Lower leg skin (tissue), 4 donors: ENCODE measurements around the gene FTO. TPM values are rescaled to one million over a fixed set of nuclear protein-coding genes. Genes with fewer than 3 reads are reported as not detected.
"Not testable (repeated sequence)": the region's sequence is repeated elsewhere in the genome, so short reads cannot be mapped to it uniquely, and the experiment has no call there.

Source experiments
- DNase-seq, 2 donors: peaks; one replicate each; pipeline ENCODE4 v3.0.0-alpha.2; 2019; ENCODE audit warnings: low spot score in 2 of 2
- H3K4me3 ChIP-seq: fragments of 200-600 bp; sonication (generic); 2 replicates; pipeline ENCODE4 v1.5.1; 2017; ENCODE audit warnings: mild to moderate bottlenecking, low read depth; ENCODE audit not compliant: poor library complexity, severe bottlenecking
- CTCF ChIP-seq, 3 donors: fragments of 450-650 bp; IDR thresholded peaks; one replicate each; pipeline ENCODE4 v1.5.1; 2016; ENCODE audit warnings: antibody characterized with exemption in 3 of 3, mild to moderate bottlenecking in 3 of 3, moderate library complexity in 2 of 3
- POLR2A ChIP-seq, 2 donors: fragments of 450-650 bp; IDR thresholded peaks; one replicate each; pipeline ENCODE4 v1.6.1; 2016 to 2017; ENCODE audit warnings: antibody characterized with exemption in 2 of 2, mild to moderate bottlenecking in 1 of 2, moderate library complexity in 1 of 2
- WGBS, 2 donors: methylation state at CpG; one replicate each; pipeline ENCODE4 v1.1.5; 2018; 5-methylcytosine and 5-hydroxymethylcytosine counted together
- intact Hi-C: fragments of 100-400 bp; cut with DNase I; formaldehyde crosslinking; loops from one replicate; pipeline ENCODE4 v1.15.0; 2023; ENCODE audit warnings: low total_unique reads
- total RNA-seq, 4 donors: library from RNA; depleted of rRNA; stranded (reverse); fragments of >200 nt; gene quantifications; one replicate each; pipeline ENCODE4 v1.1.0, GENCODE V29; 2016

FTO gene
- total RNA-seq, 4 donors from 2014 or later = 61.2 to 88.2 (median 64.1) TPM

GRCh38 chr16:53882310-53882709 lies 178.4 kb downstream of the FTO start:
- DNase-seq = no peak
- WGBS, 2 donors = 95 to 96% methylated on average over 1 of the region's 1 CpG
- no peak for TF ChIP-seq POLR2A (IDR thresholded peaks at IDR 0.05)
- no peak for TF ChIP-seq CTCF (IDR thresholded peaks at IDR 0.05)
- intact Hi-C loops = no loop called here
- no peak overlapping the region for H3K4me3 ChIP-seq

GRCh38 chr16:53884748-53885147 lies 180.8 kb downstream of the FTO start:
- 96 to 98% methylated on average over 4 of the region's 4 CpGs for WGBS, 2 donors
- TF ChIP-seq CTCF (IDR thresholded peaks at IDR 0.05) (no peak), POLR2A (IDR thresholded peaks at IDR 0.05) (no peak)
- no peak for DNase-seq
- no peak overlapping the region for H3K4me3 ChIP-seq
- intact Hi-C loops = no loop called here

- intact Hi-C loops = no loop called here
These were observed 182.8 kb downstream of the FTO start for GRCh38 chr16:53886482-53887378.

GRCh38 chr16:53888222-53888621 lies 184.3 kb downstream of the FTO start:
- intact Hi-C loops = no loop called here
- DNase-seq = no peak
- no peak for TF ChIP-seq CTCF (IDR thresholded peaks at IDR 0.05)
- no peak for TF ChIP-seq POLR2A (IDR thresholded peaks at IDR 0.05)
- 63 to 67% methylated on average over 3 of the region's 3 CpGs for WGBS, 2 donors
- H3K4me3 ChIP-seq = no peak overlapping the region

More at GRCh38 chr16:53886482-53887378, 182.8 kb downstream of the FTO start:
- H3K4me3 ChIP-seq = no peak overlapping the region
- no peak for DNase-seq
- TF ChIP-seq CTCF (IDR thresholded peaks at IDR 0.05) (no peak), POLR2A (IDR thresholded peaks at IDR 0.05) (no peak)
- WGBS, 2 donors = 95 to 97% methylated on average over 7 of the region's 7 CpGs

- DNase-seq, H3K4me3 ChIP-seq: not testable (repeated sequence)
- WGBS, 2 donors = 96 to 98% methylated on average over 8 of the region's 8 CpGs
- intact Hi-C loops = loop anchor here (10.0 kb wide), 1 partner anchor 116 kb away; no protein-coding TSS in a partner anchor
These were observed 186.9 kb downstream of the FTO start for GRCh38 chr16:53890877-53891276.

GRCh38 chr16:53891409-53892139 lies 187.6 kb downstream of the FTO start:
- no peak for DNase-seq
- intact Hi-C loops = loop anchor here (10.0 kb wide), 1 partner anchor 117 kb away; no protein-coding TSS in a partner anchor
- 75 to 79% methylated on average over 9 of the region's 9 CpGs for WGBS, 2 donors
- no peak overlapping the region for H3K4me3 ChIP-seq
- no peak for TF ChIP-seq CTCF (IDR thresholded peaks at IDR 0.05)
- TF ChIP-seq POLR2A (IDR thresholded peaks at IDR 0.05) = no peak
